HepG2 (cell line): Measurements from ENCODE around the gene SLC13A2. TPM values are rescaled to one million over a fixed set of nuclear protein-coding genes. Genes with fewer than 3 reads are reported as not detected.

ENCODE experiments used
- BCL6 ChIP-seq: IDR thresholded peaks from 2 replicates; pipeline ENCODE4 v1.6.1; 2016; ENCODE audit warnings: missing genetic modification reagents, missing compliant biosample characterization
- ETV5 ChIP-seq: IDR thresholded peaks from 2 replicates; pipeline ENCODE4 v1.6.1; 2018; ENCODE audit warnings: missing biosample characterization, missing genetic modification reagents, inconsistent platforms, borderline replicate concordance
- FOXP1 ChIP-seq, 2 experiments: fragments of 450-650 bp in 1 of 2; IDR thresholded peaks; 2 replicates each; pipeline ENCODE4 v1.6.1; 2017 to 2018; ENCODE audit warnings: antibody characterized with exemption in 1 of 2
- HDAC2 ChIP-seq: sonication (generic); formaldehyde crosslinking; IDR thresholded peaks from 2 replicates; pipeline ENCODE4 v1.4.0; 2020; ENCODE audit warnings: missing genetic modification reagents
- HNRNPL ChIP-seq: fragments of 200-400 bp; formaldehyde crosslinking; IDR thresholded peaks from 2 replicates; pipeline ENCODE4 v1.6.1; 2017; ENCODE audit warnings: mild to moderate bottlenecking, low read depth, low read length
- HOXA7 ChIP-seq: sonication (generic); formaldehyde crosslinking; IDR thresholded peaks from 2 replicates; pipeline ENCODE4 v1.8.1; 2022; ENCODE audit warnings: mild to moderate bottlenecking, missing genetic modification reagents, moderate library complexity
- NCOA1 ChIP-seq: sonication (generic); formaldehyde crosslinking; IDR thresholded peaks from 2 replicates; pipeline ENCODE4 v1.9.0; 2021; ENCODE audit warnings: missing genetic modification reagents
- NCOA2 ChIP-seq: sonication (generic); formaldehyde crosslinking; IDR thresholded peaks from 2 replicates; pipeline ENCODE4 v1.8.0; 2022; ENCODE audit warnings: inconsistent platforms
- SALL1 ChIP-seq: sonication (generic); formaldehyde crosslinking; IDR thresholded peaks from 2 replicates; pipeline ENCODE4 v1.8.0; 2022; ENCODE audit warnings: mild to moderate bottlenecking, missing genetic modification reagents
- SATB2 ChIP-seq: sonication (generic); formaldehyde crosslinking; IDR thresholded peaks from 2 replicates; pipeline ENCODE4 v1.5.0; 2020; ENCODE audit warnings: missing genetic modification reagents
- SRSF4 ChIP-seq: fragments of 200-400 bp; formaldehyde crosslinking; IDR thresholded peaks from one replicate; pipeline ENCODE4 v1.6.1; 2018; ENCODE audit warnings: mild to moderate bottlenecking, low read depth, low read length, moderate library complexity; ENCODE audit not compliant: poor library complexity, severe bottlenecking
- ZBTB1 ChIP-seq: sonication (generic); formaldehyde crosslinking; IDR thresholded peaks from 2 replicates; pipeline ENCODE4 v1.4.0; 2020; ENCODE audit warnings: missing genetic modification reagents, borderline replicate concordance
- ZBTB3 ChIP-seq: sonication (generic); formaldehyde crosslinking; IDR thresholded peaks from 2 replicates; pipeline ENCODE4 v1.4.0; 2020; ENCODE audit warnings: low read depth, mild to moderate bottlenecking, moderate library complexity, missing genetic modification reagents, borderline replicate concordance
- ZFP36 ChIP-seq: fragments of 150-350 bp; IDR thresholded peaks from 2 replicates; pipeline ENCODE4 v1.6.1; 2018; ENCODE audit warnings: borderline replicate concordance, low read length, low read depth; ENCODE audit not compliant: partially characterized antibody
- ZKSCAN8 ChIP-seq: IDR thresholded peaks from 2 replicates; pipeline ENCODE4 v1.6.1; 2016; ENCODE audit warnings: borderline replicate concordance, missing genetic modification reagents, missing compliant biosample characterization
- ZNF121 ChIP-seq: sonication (generic); formaldehyde crosslinking; IDR thresholded peaks from 2 replicates; pipeline ENCODE4 v1.5.0; 2020; ENCODE audit warnings: mild to moderate bottlenecking, missing genetic modification reagents
- ZNF44 ChIP-seq: sonication (generic); formaldehyde crosslinking; IDR thresholded peaks from 2 replicates; pipeline ENCODE4 v1.5.1; 2020; ENCODE audit warnings: mild to moderate bottlenecking, missing genetic modification reagents
- ZNF709 ChIP-seq: sonication (generic); formaldehyde crosslinking; IDR thresholded peaks from 2 replicates; pipeline ENCODE4 v1.5.0; 2020; ENCODE audit warnings: mild to moderate bottlenecking, missing genetic modification reagents
- ZNF768 ChIP-seq: sonication (generic); formaldehyde crosslinking; IDR thresholded peaks from 2 replicates; pipeline ENCODE4 v1.4.0; 2020; ENCODE audit warnings: missing genetic modification reagents
- ZNF891 ChIP-seq: sonication (generic); formaldehyde crosslinking; IDR thresholded peaks from 2 replicates; pipeline ENCODE4 v1.5.0; 2020; ENCODE audit warnings: mild to moderate bottlenecking, missing genetic modification reagents
- polyA plus RNA-seq, 8 experiments: library from polyadenylated mRNA; depleted of rRNA in 3 of 8; stranded (reverse) in 7 of 8; unstranded in 1 of 8; fragments of >200 nt; fragmentation: Illumina TruSeq in 4 of 8; extraction: Trizol in 4 of 8; gene quantifications; 2 replicates each; pipeline versions ENCODE4 v1.2.1 to v1.2.3, GENCODE V29; 2011 to 2016; ENCODE audit warnings: low read depth in 4 of 8, missing spikeins in 1 of 8, mixed read lengths in 1 of 8; ENCODE audit not compliant: insufficient read depth in 1 of 8
- total RNA-seq, 5 experiments: library from RNA; depleted of rRNA; stranded (reverse); fragments of >200 nt; fragmentation: Illumina TruSeq; extraction: Trizol; gene quantifications; 2 replicates each; pipeline ENCODE4 v1.2.3, GENCODE V29; 2016; ENCODE audit warnings: low read depth in 1 of 5
- TF ChIP-seq, protein P1 (sequence below): sonication (generic); formaldehyde crosslinking; IDR thresholded peaks from 2 replicates; pipeline ENCODE4 v1.5.0; 2020; ENCODE audit warnings: mild to moderate bottlenecking, missing genetic modification reagents, moderate library complexity
- TF ChIP-seq, protein P2 (sequence below): sonication (generic); formaldehyde crosslinking; IDR thresholded peaks from 2 replicates; pipeline ENCODE4 v1.4.0; 2020; ENCODE audit warnings: missing genetic modification reagents, borderline replicate concordance

Gene SLC13A2
- total and polyA plus RNA-seq, 2 of the 13 experiments (the other 11 are each of a cell fraction or from before 2014, with no cell fraction given): 0.07 TPM; not detected in 1

DNA sequence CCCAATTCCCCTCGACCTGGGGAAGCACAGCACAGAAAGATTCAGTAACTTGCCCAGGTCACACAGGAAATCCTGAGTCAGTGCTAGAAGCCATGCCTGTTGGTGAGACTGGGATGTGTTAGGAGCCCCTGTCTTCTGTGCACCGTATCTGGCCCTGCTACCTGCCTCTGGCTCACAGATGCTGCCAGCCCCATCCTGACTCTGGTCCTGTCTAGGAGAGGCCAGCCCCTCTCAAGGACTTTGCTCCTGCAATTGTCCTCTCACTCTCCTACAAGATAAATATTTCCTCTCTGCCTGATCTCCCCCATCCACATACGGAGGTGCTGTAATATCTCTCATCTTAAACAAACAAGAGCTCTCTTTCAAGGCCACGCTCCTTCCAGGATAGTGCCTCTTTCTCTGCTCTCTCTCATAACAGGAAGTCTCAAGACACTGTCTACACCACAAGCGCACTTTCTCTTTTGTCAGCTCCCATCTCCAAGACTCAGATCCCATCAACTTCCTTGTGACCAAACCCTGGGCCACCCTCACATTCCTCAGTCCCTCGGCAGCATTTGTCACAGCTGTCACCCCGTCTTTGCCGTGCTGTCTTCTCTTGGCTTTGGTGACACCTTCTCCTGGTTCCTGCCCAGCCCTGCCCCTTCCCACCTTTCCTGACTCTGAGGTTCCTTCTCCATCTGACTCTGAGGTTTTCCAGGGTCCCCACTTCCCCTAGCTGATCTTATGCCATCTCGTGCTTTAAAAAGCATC, 1.9 kb downstream of the SLC13A2 start (continued):
- TF ChIP-seq, protein P1, sequence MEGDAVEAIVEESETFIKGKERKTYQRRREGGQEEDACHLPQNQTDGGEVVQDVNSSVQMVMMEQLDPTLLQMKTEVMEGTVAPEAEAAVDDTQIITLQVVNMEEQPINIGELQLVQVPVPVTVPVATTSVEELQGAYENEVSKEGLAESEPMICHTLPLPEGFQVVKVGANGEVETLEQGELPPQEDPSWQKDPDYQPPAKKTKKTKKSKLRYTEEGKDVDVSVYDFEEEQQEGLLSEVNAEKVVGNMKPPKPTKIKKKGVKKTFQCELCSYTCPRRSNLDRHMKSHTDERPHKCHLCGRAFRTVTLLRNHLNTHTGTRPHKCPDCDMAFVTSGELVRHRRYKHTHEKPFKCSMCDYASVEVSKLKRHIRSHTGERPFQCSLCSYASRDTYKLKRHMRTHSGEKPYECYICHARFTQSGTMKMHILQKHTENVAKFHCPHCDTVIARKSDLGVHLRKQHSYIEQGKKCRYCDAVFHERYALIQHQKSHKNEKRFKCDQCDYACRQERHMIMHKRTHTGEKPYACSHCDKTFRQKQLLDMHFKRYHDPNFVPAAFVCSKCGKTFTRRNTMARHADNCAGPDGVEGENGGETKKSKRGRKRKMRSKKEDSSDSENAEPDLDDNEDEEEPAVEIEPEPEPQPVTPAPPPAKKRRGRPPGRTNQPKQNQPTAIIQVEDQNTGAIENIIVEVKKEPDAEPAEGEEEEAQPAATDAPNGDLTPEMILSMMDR (CRISPR knock-in tag): no peak
- TF ChIP-seq FOXP1 (IDR thresholded peaks at IDR 0.05) (no peak), FOXP1 (CRISPR knock-in tag; IDR thresholded peaks at IDR 0.05) (peak; percentile 56; the same call in 1 of the 2 replicates), ZNF891 (CRISPR knock-in tag) (no peak), HDAC2 (CRISPR knock-in tag) (peak; percentile 67), ZNF709 (CRISPR knock-in tag) (no peak), HOXA7 (CRISPR knock-in tag) (no peak), ZFP36 (no peak), ZNF121 (CRISPR knock-in tag) (no peak), ZBTB3 (CRISPR knock-in tag) (no peak), ZNF44 (CRISPR knock-in tag) (0 out of 2 replicates have a peak, but pooled peaks have one; percentile 28), ZBTB1 (CRISPR knock-in tag) (no peak), ETV5 (peak; percentile 50; the same call in 1 of the 2 replicates), NCOA2 (CRISPR knock-in tag) (peak; percentile 45; the same call in 1 of the 2 replicates), SATB2 (CRISPR knock-in tag) (no peak), SRSF4 (no peak), NCOA1 (no peak), SALL1 (peak; percentile 52), BCL6 (CRISPR knock-in tag) (peak; percentile 78), HNRNPL (no peak), ZKSCAN8 (CRISPR knock-in tag) (no peak), ZNF768 (CRISPR knock-in tag) (peak; percentile 63)
- TF ChIP-seq, protein P2, sequence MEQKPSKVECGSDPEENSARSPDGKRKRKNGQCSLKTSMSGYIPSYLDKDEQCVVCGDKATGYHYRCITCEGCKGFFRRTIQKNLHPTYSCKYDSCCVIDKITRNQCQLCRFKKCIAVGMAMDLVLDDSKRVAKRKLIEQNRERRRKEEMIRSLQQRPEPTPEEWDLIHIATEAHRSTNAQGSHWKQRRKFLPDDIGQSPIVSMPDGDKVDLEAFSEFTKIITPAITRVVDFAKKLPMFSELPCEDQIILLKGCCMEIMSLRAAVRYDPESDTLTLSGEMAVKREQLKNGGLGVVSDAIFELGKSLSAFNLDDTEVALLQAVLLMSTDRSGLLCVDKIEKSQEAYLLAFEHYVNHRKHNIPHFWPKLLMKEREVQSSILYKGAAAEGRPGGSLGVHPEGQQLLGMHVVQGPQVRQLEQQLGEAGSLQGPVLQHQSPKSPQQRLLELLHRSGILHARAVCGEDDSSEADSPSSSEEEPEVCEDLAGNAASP: 0 out of 2 replicates have a peak, but pooled peaks have one; percentile 14
- TF ChIP-seq, all 625 proteins: peak for 35
